MCF 10A (cell line): ENCODE measurements around the gene ANKH. TPM values are rescaled to one million over a fixed set of nuclear protein-coding genes. Genes with fewer than 3 reads are reported as not detected.

Source experiments
- BruUV-seq: library from RNA; stranded (reverse); fragments of 400-500 nt; replicated peaks from 2 replicates; lab custom pipeline; 2021; lab: Mats Ljungman, UMichigan
- CTCF ChIA-PET: fragments of 300-600 bp; sonication (Branson Sonifier 250); formaldehyde crosslinking; extraction: SDS; loops from one replicate; lab custom pipeline; 2021; ENCODE audit warnings: antibody characterized with exemption, inconsistent platforms; lab: Yijun Ruan, JAX
- POLR2A ChIA-PET: fragments of 300-600, 350-650 bp; sonication (Branson Sonifier 250); formaldehyde crosslinking; extraction: SDS; loops from one replicate; lab custom pipeline; 2020; ENCODE audit warnings: antibody characterized with exemption, inconsistent platforms; lab: Yijun Ruan, JAX
- DNase-seq: peaks from one replicate; pipeline ENCODE4 v3.0.0-alpha.2; 2018; ENCODE audit not compliant: unreplicated experiment
- H3K27ac Mint-ChIP-seq: one replicate; pipeline ENCODE4 v1.8.0; 2022; ENCODE audit warnings: mild to moderate bottlenecking, low read depth, mixed read lengths; ENCODE audit not compliant: unreplicated experiment
- H3K27me3 Mint-ChIP-seq: one replicate; pipeline ENCODE4 v1.8.0; 2022; ENCODE audit warnings: mixed read lengths; ENCODE audit not compliant: insufficient read depth, unreplicated experiment
- H3K36me3 Mint-ChIP-seq: one replicate; pipeline ENCODE4 v1.8.0; 2022; ENCODE audit warnings: mild to moderate bottlenecking, moderate library complexity, mixed read lengths; ENCODE audit not compliant: insufficient read depth, unreplicated experiment
- H3K4me1 Mint-ChIP-seq: one replicate; pipeline ENCODE4 v1.8.0; 2022; ENCODE audit warnings: mixed read lengths; ENCODE audit not compliant: insufficient read depth, unreplicated experiment
- H3K4me3 Mint-ChIP-seq: one replicate; pipeline ENCODE4 v1.8.0; 2022; ENCODE audit warnings: mild to moderate bottlenecking, moderate library complexity, mixed read lengths; ENCODE audit not compliant: unreplicated experiment
- H3K9me3 Mint-ChIP-seq: one replicate; pipeline ENCODE4 v1.8.0; 2022; ENCODE audit warnings: mixed read lengths; ENCODE audit not compliant: unreplicated experiment
- CTCF ChIP-seq: fragments of 200-600 bp; IDR thresholded peaks from one replicate; pipeline ENCODE4 v1.8.0; 2022; ENCODE audit warnings: antibody characterized with exemption, mild to moderate bottlenecking; ENCODE audit not compliant: unreplicated experiment
- intact Hi-C: fragments of 100-400 bp; cut with micrococcal nuclease; formaldehyde crosslinking; loops from 2 replicates; pipeline ENCODE4 v1.14.1; 2022
- total RNA-seq: library from RNA; stranded (reverse); gene quantifications from 2 replicates; pipeline ENCODE4 v1.2.3, GENCODE V29; 2022

The ANKH gene
- total RNA-seq, 1 experiment from 2014 or later = 65.7 TPM

- BruUV-seq = no TSS peak
- peaks cover 6% of the 10 kb centered on the region for H3K36me3 Mint-ChIP-seq
- intact Hi-C loops = no loop called here
- no peak overlapping the region for H3K27ac Mint-ChIP-seq
- peaks cover 12% of the 10 kb centered on the region for H3K4me1 Mint-ChIP-seq
- ChIA-PET CTCF (no interaction called here), POLR2A (interaction anchor here (0.6 kb wide), 1 partner anchor 614 kb away, joined by 3 read pairs; no protein-coding TSS in a partner anchor)
- no peaks in the 10 kb centered on the region for H3K9me3 Mint-ChIP-seq
- DNase-seq = no peak
- no peak overlapping the region for H3K4me3 Mint-ChIP-seq
- H3K27me3 Mint-ChIP-seq = no peaks in the 10 kb centered on the region
- TF ChIP-seq CTCF = no peak
These were observed 36.7 kb downstream of the ANKH start for GRCh38 chr5:14834584-14835550.

- Mint-ChIP-seq H3K4me1 (peaks cover 16% of the 10 kb centered on the region), H3K4me3 (no peak overlapping the region), H3K27me3 (no peaks in the 10 kb centered on the region), H3K27ac (no peak overlapping the region), H3K36me3 (peaks cover 6% of the 10 kb centered on the region), H3K9me3 (no peaks in the 10 kb centered on the region)
- ChIA-PET CTCF (no interaction called here), POLR2A (no interaction called here)
- DNase-seq = no peak
- no peak for TF ChIP-seq CTCF
- intact Hi-C loops = no loop called here
- BruUV-seq = no TSS peak
These were observed 37.5 kb downstream of the ANKH start for GRCh38 chr5:14834062-14834461.

GRCh38 chr5:14831006-14831338 lies 40.6 kb downstream of the ANKH start:
- H3K27ac Mint-ChIP-seq = peak overlapping the region; percentile 12

More at GRCh38 chr5:14831006-14831338, 40.6 kb downstream of the ANKH start:
- Mint-ChIP-seq H3K27me3 (no peaks in the 10 kb centered on the region), H3K4me3 (no peak overlapping the region), H3K4me1 (peaks cover 16% of the 10 kb centered on the region), H3K36me3 (peaks cover 6% of the 10 kb centered on the region), H3K9me3 (no peaks in the 10 kb centered on the region)
- DNase-seq = no peak
- ChIA-PET POLR2A (interaction anchor here (0.7 kb wide), 1 partner anchor 28 kb away, joined by 3 read pairs; no protein-coding TSS in a partner anchor), CTCF (interaction anchor here (0.6 to 1.4 kb wide), 3 partner anchors 9 to 153 kb away, joined by 3 to 5 read pairs (median 3); no protein-coding TSS in a partner anchor)
- no TSS peak for BruUV-seq
- TF ChIP-seq CTCF = no peak
- intact Hi-C loops = no loop called here
